Measurements from ENCODE around the gene HTR2A. TPM values are rescaled to one million over a fixed set of nuclear protein-coding genes. Genes with fewer than 3 reads are reported as not detected.

HTR2A gene
- total RNA-seq, 1 donor from 2014 or later, result not detected

Other genes starting within 250 kb of the HTR2A start
- 106 TPM for gene ESD, start 99.9 kb downstream of the HTR2A start, total RNA-seq

Data from Right ventricle myocardium inferior (tissue), 1 donor.